Neuronal stem cell (in vitro differentiated cells): Measurements from ENCODE around the gene DBNL.

ENCODE experiments used
- DNase-seq: peaks from one replicate; pipeline ENCODE4 v3.0.0-alpha.2; 2013; ENCODE audit warnings: low spot score
- H2AFZ ChIP-seq: one replicate; pipeline ENCODE4 v1.6.1; 2013; ENCODE audit warnings: mild to moderate bottlenecking, low read length, inconsistent platforms
- H2AK5ac ChIP-seq: 2 replicates; pipeline ENCODE4 v1.6.1; 2013; ENCODE audit warnings: low read depth, mild to moderate bottlenecking, inconsistent platforms, low read length, moderate library complexity, mixed read lengths
- H2BK120ac ChIP-seq: 2 replicates; pipeline ENCODE4 v1.6.1; 2013; ENCODE audit warnings: low read depth, mild to moderate bottlenecking, inconsistent platforms, low read length, moderate library complexity, mixed read lengths
- H2BK12ac ChIP-seq: one replicate; pipeline ENCODE4 v1.6.1; 2013; ENCODE audit warnings: low read length, inconsistent platforms
- H2BK15ac ChIP-seq: 2 replicates; pipeline ENCODE4 v1.6.1; 2013; ENCODE audit warnings: mild to moderate bottlenecking, low read length, inconsistent platforms, mixed read lengths
- H2BK5ac ChIP-seq: one replicate; pipeline ENCODE4 v1.6.1; 2013; ENCODE audit warnings: inconsistent platforms, mild to moderate bottlenecking, low read length, moderate library complexity
- H3K14ac ChIP-seq: one replicate; pipeline ENCODE4 v1.6.1; 2013; ENCODE audit warnings: low read length, inconsistent platforms
- H3K18ac ChIP-seq: 2 replicates; pipeline ENCODE4 v1.6.1; 2013; ENCODE audit warnings: low read length, inconsistent platforms
- H3K23ac ChIP-seq: 2 replicates; pipeline ENCODE4 v1.6.1; 2013; ENCODE audit warnings: low read depth, mild to moderate bottlenecking, mixed read lengths, low read length, inconsistent platforms; ENCODE audit not compliant: poor library complexity
- H3K27ac ChIP-seq: replicated peaks from 3 replicates; pipeline ENCODE4 v1.5.1; 2013; ENCODE audit warnings: low read length, inconsistent platforms
- H3K27me3 ChIP-seq, 3 experiments: 2 replicates each; pipeline ENCODE4 v1.6.1; 2013; ENCODE audit warnings: low read length in 3 of 3, mild to moderate bottlenecking in 2 of 3, inconsistent platforms in 1 of 3, low read depth in 1 of 3, mixed read lengths in 1 of 3, moderate library complexity in 1 of 3; ENCODE audit not compliant: control insufficient read depth in 3 of 3, insufficient read depth in 3 of 3
- H3K36me3 ChIP-seq, 2 donors: replicated peaks in 1 of 2; 2 replicates each; pipeline ENCODE4 v1.6.1; 2013; ENCODE audit warnings: low read length in 2 of 2; ENCODE audit not compliant: control insufficient read depth in 2 of 2, insufficient read depth in 2 of 2
- H3K4ac ChIP-seq: 2 replicates; pipeline ENCODE4 v1.6.1; 2013; ENCODE audit warnings: inconsistent platforms, mild to moderate bottlenecking, low read length, moderate library complexity
- H3K4me1 ChIP-seq, 2 donors: 1 replicate in 1 of 2; 2 replicates in 1 of 2; pipeline ENCODE4 v1.6.1; 2013; ENCODE audit warnings: low read length in 2 of 2, low read depth in 1 of 2; ENCODE audit not compliant: control insufficient read depth in 2 of 2, insufficient read depth in 1 of 2
- H3K4me2 ChIP-seq: one replicate; pipeline ENCODE4 v1.6.1; 2013; ENCODE audit warnings: mild to moderate bottlenecking, low read length, inconsistent platforms; ENCODE audit not compliant: insufficient read depth, poor library complexity, severe bottlenecking
- H3K4me3 ChIP-seq, 2 donors: 2 replicates each; pipeline ENCODE4 v1.5.1; 2013; ENCODE audit warnings: low read length in 2 of 2, mild to moderate bottlenecking in 2 of 2, inconsistent platforms in 1 of 2, moderate library complexity in 1 of 2
- H3K79me1 ChIP-seq: one replicate; pipeline ENCODE4 v1.6.1; 2013; ENCODE audit warnings: low read depth, mild to moderate bottlenecking, inconsistent platforms, low read length, moderate library complexity
- H3K9ac ChIP-seq: one replicate; pipeline ENCODE4 v1.6.1; 2013; ENCODE audit warnings: mild to moderate bottlenecking, low read depth, low read length, inconsistent platforms; ENCODE audit not compliant: poor library complexity
- H3K9me3 ChIP-seq, 2 donors: replicated peaks in 1 of 2; 2 replicates each; pipeline versions ENCODE3 to v1.6.1; 2013; ENCODE audit warnings: low read length in 2 of 2, mild to moderate bottlenecking in 2 of 2, inconsistent platforms in 1 of 2, low read depth in 1 of 2, mixed read lengths in 1 of 2, moderate library complexity in 1 of 2; ENCODE audit not compliant: control insufficient read depth in 2 of 2, insufficient read depth in 1 of 2
- H4K8ac ChIP-seq: one replicate; pipeline ENCODE4 v1.6.1; 2013; ENCODE audit warnings: low read depth, mild to moderate bottlenecking, inconsistent platforms, low read length, moderate library complexity
- H4K91ac ChIP-seq: one replicate; pipeline ENCODE4 v1.6.1; 2013; ENCODE audit warnings: low read length, low read depth, mild to moderate bottlenecking, inconsistent platforms; ENCODE audit not compliant: poor library complexity
- WGBS, 2 donors: extraction: QIAGEN DNeasy Blood & Tissue Kit; methylation state at CpG; one replicate each; pipeline ENCODE4 v1.1.7; 2013; ENCODE audit warnings: missing lambda C conversion rate in 2 of 2, mixed read lengths in 1 of 2; ENCODE audit not compliant: insufficient read length in 2 of 2, insufficient replicate concordance in 1 of 2; ENCODE audit errors: extremely low coverage in 2 of 2; 5-methylcytosine and 5-hydroxymethylcytosine counted together

Gene DBNL

DNA sequence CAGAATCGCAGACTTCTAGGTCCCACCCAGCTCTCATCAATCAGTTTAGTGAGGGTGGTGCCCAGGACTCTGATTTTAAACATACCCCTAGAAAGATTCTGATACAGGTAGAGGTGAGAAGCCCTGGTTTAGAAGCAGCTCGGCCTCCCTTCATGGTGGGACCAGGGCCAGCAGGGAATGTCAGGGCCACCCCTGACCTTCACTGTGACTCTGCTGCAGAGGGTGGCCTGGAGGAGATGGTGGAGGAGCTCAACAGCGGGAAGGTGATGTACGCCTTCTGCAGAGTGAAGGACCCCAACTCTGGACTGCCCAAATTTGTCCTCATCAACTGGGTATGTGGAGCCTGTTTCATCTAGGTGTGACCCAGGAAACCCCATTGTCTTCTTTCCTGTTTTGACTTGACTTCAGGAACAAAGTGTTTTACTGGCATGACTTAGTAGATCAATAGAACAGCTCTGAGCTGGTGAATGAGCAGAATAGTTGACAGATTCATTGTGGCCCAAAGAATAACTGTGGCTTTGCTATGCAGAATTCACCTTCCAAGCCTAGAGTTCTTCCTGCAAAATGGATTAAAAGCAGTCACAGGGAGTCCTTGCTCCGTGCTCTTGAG, 7.2 kb downstream of the DBNL start:
- no CpG with 5 or more reads among the region's 5 CpGs for WGBS, 2 donors
- Histone ChIP-seq H3K9me3 (no peaks in the 10 kb centered on the region), H2AK5ac (no peak overlapping the region), H3K4me1 (no peaks in the 10 kb centered on the region), H2AFZ (no peak overlapping the region), H3K4me3 (no peak overlapping the region), H3K18ac (no peak overlapping the region), H2BK5ac (no peak overlapping the region), H3K27ac (no peak overlapping the region), H4K91ac (no peak overlapping the region), H3K27me3 (no peaks in the 10 kb centered on the region), H2BK12ac (no peak overlapping the region), H3K79me1 (peaks cover 3% of the 10 kb centered on the region), H3K4ac (no peak overlapping the region), H2BK15ac (no peak overlapping the region), H3K14ac (no peak overlapping the region), H3K23ac (no peak overlapping the region), H4K8ac (no peak overlapping the region), H3K9ac (no peak overlapping the region), H2BK120ac (no peak overlapping the region), H3K4me2 (no peak overlapping the region), H3K36me3 (peaks cover 28 to 83% of the 10 kb centered on the region in 2 donors)
- DNase-seq = no peak

DNA sequence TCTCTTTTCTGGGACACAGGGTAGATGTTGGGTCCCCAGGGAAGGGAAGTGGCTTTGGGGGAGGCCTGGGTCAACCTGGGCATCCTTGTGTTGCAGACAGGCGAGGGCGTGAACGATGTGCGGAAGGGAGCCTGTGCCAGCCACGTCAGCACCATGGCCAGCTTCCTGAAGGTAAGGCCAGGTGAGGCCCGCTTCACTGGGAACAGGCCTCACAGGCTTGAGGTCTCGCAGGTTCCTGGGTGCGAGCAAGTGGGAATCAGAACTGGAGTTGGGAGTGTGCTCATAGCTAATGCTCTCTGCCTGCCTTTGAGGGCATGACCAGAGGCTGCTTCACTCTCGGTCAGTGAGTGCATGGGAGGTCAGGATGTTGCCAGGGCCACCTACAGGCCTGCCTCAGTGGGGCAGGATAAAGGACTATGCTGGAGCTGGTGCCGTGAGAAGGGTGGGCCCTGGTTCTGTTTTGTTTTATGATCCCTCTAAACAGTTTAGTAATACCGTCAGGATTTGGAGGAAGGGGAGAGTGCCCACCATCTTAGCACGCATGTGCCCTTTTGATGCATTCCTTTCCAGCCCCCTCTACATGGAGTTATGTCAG, 8.4 kb downstream of the DBNL start:
- no peaks in the 10 kb centered on the region for H3K9me3 ChIP-seq
- no peak overlapping the region for H2AK5ac ChIP-seq
- H3K4me2 ChIP-seq = no peak overlapping the region
- H2AFZ ChIP-seq = no peak overlapping the region
- no peak overlapping the region for H3K4me3 ChIP-seq
- no peak overlapping the region for H2BK5ac ChIP-seq
- H2BK15ac ChIP-seq = no peak overlapping the region
- H3K36me3 ChIP-seq = peaks cover 38 to 86% of the 10 kb centered on the region in 2 donors
- no peaks in the 10 kb centered on the region for H3K27me3 ChIP-seq
- no peak overlapping the region for H3K18ac ChIP-seq
- no CpG with 5 or more reads among the region's 12 CpGs for WGBS, 2 donors
- no peaks in the 10 kb centered on the region for H3K4me1 ChIP-seq
- no peak overlapping the region for H2BK12ac ChIP-seq
- H3K23ac ChIP-seq = peak overlapping the region; percentile 40
- H3K79me1 ChIP-seq = peaks cover 4% of the 10 kb centered on the region
- no peak overlapping the region for H4K8ac ChIP-seq
- no peak for DNase-seq
- H3K4ac ChIP-seq = no peak overlapping the region
- no peak overlapping the region for H3K27ac ChIP-seq
- no peak overlapping the region for H2BK120ac ChIP-seq
- H3K9ac ChIP-seq = no peak overlapping the region
- H3K14ac ChIP-seq = no peak overlapping the region
- no peak overlapping the region for H4K91ac ChIP-seq

DNA sequence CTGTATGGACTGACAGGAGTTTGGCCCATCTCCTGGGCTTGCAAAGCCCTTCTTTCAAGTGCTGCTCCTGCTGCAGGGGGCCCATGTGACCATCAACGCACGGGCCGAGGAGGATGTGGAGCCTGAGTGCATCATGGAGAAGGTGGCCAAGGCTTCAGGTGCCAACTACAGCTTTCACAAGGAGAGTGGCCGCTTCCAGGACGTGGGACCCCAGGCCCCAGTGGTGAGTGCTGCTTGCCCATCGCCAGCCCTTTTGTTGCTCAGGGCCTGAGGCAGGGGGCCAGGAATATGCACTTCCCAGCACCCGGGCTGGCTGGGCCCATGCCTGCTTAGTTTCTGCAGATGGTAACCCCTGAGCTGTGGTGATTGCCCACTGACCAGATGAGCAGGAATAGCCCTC, 12.2 kb downstream of the DBNL start:
- peaks cover 4% of the 10 kb centered on the region for H3K79me1 ChIP-seq
- no peak overlapping the region for H3K27ac ChIP-seq
- no peak overlapping the region for H3K4me2 ChIP-seq
- no peak overlapping the region for H4K91ac ChIP-seq
- peak overlapping the region in 1 of 2 donors; percentile 50 for H3K4me3 ChIP-seq
- no peaks in the 10 kb centered on the region for H3K9me3 ChIP-seq
- H3K27me3 ChIP-seq = no peaks in the 10 kb centered on the region
- no peak overlapping the region for H2BK120ac ChIP-seq
- no peak overlapping the region for H2BK12ac ChIP-seq
- no peak overlapping the region for H2AFZ ChIP-seq
- no peak overlapping the region for H2BK5ac ChIP-seq
- no peak overlapping the region for H2AK5ac ChIP-seq
- peaks cover 49 to 94% of the 10 kb centered on the region in 2 donors for H3K36me3 ChIP-seq
- H3K23ac ChIP-seq = no peak overlapping the region
- H3K9ac ChIP-seq = no peak overlapping the region
- no peak overlapping the region for H4K8ac ChIP-seq
- no peak overlapping the region for H2BK15ac ChIP-seq
- H3K18ac ChIP-seq = no peak overlapping the region
- H3K4me1 ChIP-seq = no peaks in the 10 kb centered on the region
- no CpG with 5 or more reads among the region's 7 CpGs for WGBS, 2 donors
- no peak overlapping the region for H3K14ac ChIP-seq
- no peak for DNase-seq
- H3K4ac ChIP-seq = no peak overlapping the region

DNA sequence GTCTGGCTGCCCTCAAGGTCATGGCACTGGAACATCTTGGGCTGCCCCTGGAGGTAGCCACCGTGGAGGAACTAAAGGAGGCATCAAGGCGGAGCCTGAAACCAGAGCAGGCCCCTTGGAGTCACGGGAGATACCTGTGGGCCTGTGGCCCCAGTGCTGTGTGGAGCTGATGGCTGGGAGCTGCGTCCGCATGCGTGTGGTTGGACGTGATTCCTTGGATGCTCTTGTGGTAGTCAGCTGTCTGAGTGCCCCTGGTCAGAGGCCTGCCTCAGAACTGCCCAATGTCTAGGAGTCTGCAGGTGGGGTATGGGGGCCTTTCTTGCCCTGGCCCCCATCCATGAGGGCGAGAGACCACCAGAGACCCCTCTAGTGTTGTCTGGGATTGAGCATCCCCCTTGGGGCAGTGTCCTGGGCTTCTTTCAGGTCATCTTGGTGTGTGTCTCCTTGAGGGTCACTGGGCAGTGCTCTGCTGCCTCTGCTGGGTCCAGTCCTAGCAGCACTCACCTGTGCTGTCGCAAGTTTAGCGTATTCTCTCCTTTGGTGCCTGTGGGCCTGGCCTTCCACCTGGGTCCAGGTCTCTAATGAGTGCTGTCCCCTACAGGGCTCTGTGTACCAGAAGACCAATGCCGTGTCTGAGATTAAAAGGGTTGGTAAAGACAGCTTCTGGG, 12.8 kb downstream of the DBNL start:
- Histone ChIP-seq H2BK12ac (no peak overlapping the region), H3K18ac (no peak overlapping the region), H3K27ac (no peak overlapping the region), H3K79me1 (peaks cover 4% of the 10 kb centered on the region), H2BK120ac (no peak overlapping the region), H4K8ac (no peak overlapping the region), H3K4me2 (no peak overlapping the region), H3K9ac (peak overlapping the region; percentile 21), H3K27me3 (no peaks in the 10 kb centered on the region), H3K4ac (no peak overlapping the region), H3K36me3 (peaks cover 52 to 96% of the 10 kb centered on the region in 2 donors), H3K4me1 (no peaks in the 10 kb centered on the region), H4K91ac (no peak overlapping the region), H2BK5ac (no peak overlapping the region), H3K4me3 (peak overlapping the region in 1 of 2 donors; percentile 25), H2BK15ac (no peak overlapping the region), H3K14ac (no peak overlapping the region), H2AK5ac (no peak overlapping the region), H2AFZ (no peak overlapping the region), H3K23ac (no peak overlapping the region), H3K9me3 (no peaks in the 10 kb centered on the region)
- WGBS, 2 donors = no CpG with 5 or more reads among the region's 11 CpGs
- DNase-seq = no peak
